ENCODE data around the gene DUSP21. TPM values are rescaled to one million over a fixed set of nuclear protein-coding genes. Genes with fewer than 3 reads are reported as not detected.
"Not testable (repeated sequence)": the region's sequence is repeated elsewhere in the genome, so short reads cannot be mapped to it uniquely, and the experiment has no call there.

DUSP21 gene
- polyA plus RNA-seq, 4 donors: 0.22 to 2.2 (median 2.2) TPM; not detected in 1

DNA sequence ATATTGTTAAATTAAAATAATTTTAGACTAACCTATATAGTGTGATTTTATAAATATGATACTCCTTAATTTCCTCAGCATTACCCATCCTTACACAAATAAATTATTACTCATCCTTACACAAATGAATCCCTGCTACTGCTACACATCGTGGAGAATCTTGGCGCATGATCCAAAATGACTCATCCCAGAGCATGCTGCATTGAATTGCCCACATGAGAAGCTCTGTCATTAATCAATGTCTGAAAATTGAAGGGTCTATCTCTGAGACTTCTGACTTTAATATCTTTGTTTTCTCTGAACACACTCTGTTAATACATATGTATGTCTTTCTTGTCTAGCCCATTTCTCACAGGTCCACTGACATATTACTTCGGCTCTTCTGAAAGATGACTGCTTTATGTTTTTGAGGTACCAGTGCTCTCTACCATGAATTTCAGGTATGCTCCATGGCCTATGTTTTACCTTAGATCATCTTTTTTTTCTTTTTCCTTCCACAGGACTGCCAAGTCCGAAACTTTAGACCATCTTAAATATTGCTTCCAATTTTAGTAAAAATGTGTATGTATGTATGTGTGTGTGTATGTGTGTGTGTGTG, 15.7 kb upstream of the DUSP21 start:
- FAIRE-seq (no peak), DNase-seq (peak in 1 of 2 donors; percentile 21)
- H3K4me3 ChIP-seq (ENCODE audit: low read depth in 1 of 3, low read length in 3 of 3): no peak overlapping the region
- no peaks in the 10 kb centered on the region for H3K27me3 ChIP-seq (ENCODE audit: control insufficient read depth in 3 of 3, insufficient read depth in 3 of 3, low read length in 3 of 3)
- H3K4me1 ChIP-seq (ENCODE audit: control insufficient read depth in 3 of 3, insufficient read depth in 2 of 3, low read depth in 1 of 3, low read length in 2 of 3): peaks cover 0 to 6% (median 3%) of the 10 kb centered on the region in 3 donors
- peaks cover 0 to under 1% of the 10 kb centered on the region in 2 donors for H3K9me3 ChIP-seq (ENCODE audit: control insufficient read depth in 2 of 2, insufficient read depth in 1 of 2, low read depth in 1 of 2, low read length in 1 of 2)
- 63 to 71% (median 65%) methylated on average over 4 of the region's 4 CpGs for WGBS, 3 donors
- no peaks in the 10 kb centered on the region for H3K36me3 ChIP-seq (ENCODE audit: control insufficient read depth in 3 of 3, insufficient read depth in 2 of 3, low read depth in 1 of 3, low read length in 3 of 3)
- no peak overlapping the region for H3K27ac ChIP-seq (ENCODE audit: low read depth in 1 of 3, low read length in 2 of 3)

DNA sequence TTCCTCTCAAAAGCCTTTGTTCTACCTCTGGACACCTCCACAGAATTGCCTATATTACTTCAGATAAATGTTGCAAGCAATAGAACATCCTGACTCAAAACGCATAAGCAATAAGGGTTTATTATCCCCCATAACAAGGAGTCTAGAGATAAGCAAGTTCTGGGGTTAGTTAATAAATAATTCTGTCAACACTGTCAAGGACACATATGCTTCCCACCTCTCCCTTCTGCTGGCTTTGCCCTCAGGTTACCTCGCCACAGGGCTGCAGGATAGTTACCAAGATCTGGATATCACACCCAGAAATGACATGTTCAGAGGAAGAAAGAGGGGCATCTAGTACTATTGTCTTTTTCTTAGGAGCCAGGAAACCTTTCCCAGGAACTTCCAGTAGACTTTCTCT, 14.0 kb upstream of the DUSP21 start:
- DNase-seq (peak; percentile 67 to 77), FAIRE-seq (peak; percentile 72)
- 9 to 41% (median 25%) methylated on average over 2 of the region's 2 CpGs for WGBS, 3 donors

DNA sequence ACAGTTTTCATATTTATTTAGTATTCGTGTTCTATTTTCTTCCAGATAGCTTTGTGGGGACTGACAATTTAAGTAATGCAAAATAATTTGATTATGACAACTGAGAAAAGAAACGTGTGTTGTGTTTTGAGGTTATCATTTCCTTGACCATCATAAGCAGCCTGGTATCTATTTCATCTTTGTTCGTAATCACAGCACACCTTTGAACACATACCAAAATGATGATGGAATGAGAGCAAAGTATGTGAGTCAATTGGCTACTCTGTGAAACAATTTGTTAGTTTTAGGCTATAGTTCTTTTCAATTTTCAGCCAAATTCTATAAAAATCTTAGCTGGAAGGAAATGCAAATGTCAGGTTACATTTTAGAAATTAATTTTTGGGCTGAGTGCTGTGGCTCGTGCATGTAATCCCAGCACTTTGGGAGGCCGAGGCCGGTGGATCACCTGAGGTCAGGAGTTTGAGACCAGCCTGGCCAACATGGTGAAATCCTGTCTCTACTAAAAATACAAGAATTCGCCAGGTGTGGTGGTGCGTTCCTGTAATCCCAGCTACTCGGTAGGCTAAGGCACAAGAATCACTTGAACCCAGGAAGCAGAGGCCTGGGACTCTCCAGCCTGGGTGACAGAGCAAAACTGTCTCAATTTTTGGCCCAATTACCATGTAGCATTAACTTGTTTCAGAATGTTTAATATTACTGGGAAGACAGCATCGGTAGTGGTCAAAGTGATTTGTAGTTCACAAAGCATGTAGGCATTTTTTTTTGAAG, 1.1 kb upstream of the DUSP21 start:
- Histone ChIP-seq H3K36me3 (ENCODE audit: control insufficient read depth in 3 of 3, insufficient read depth in 2 of 3, low read depth in 1 of 3, low read length in 3 of 3) (no peaks in the 10 kb centered on the region), H3K4me3 (ENCODE audit: low read depth in 1 of 3, low read length in 3 of 3) (no peak overlapping the region), H3K4me1 (ENCODE audit: control insufficient read depth in 3 of 3, insufficient read depth in 2 of 3, low read depth in 1 of 3, low read length in 2 of 3) (no peaks in the 10 kb centered on the region), H3K9me3 (ENCODE audit: control insufficient read depth in 2 of 2, insufficient read depth in 1 of 2, low read depth in 1 of 2, low read length in 1 of 2) (peaks cover 0 to 2% of the 10 kb centered on the region in 2 donors), H3K27me3 (ENCODE audit: control insufficient read depth in 3 of 3, insufficient read depth in 3 of 3, low read length in 3 of 3) (no peaks in the 10 kb centered on the region), H3K27ac (ENCODE audit: low read depth in 1 of 3, low read length in 2 of 3) (no peak overlapping the region)
- FAIRE-seq (no peak), DNase-seq (peak in 1 of 2 donors; percentile 31)
- WGBS, 3 donors: 73 to 83% (median 74%) methylated on average over 10 of the region's 10 CpGs

More for the DNA sequence above, 14.0 kb upstream of the DUSP21 start:
- no peaks in the 10 kb centered on the region for H3K27me3 ChIP-seq (ENCODE audit: control insufficient read depth in 3 of 3, insufficient read depth in 3 of 3, low read length in 3 of 3)
- H3K4me1 ChIP-seq (ENCODE audit: control insufficient read depth in 3 of 3, insufficient read depth in 2 of 3, low read depth in 1 of 3, low read length in 2 of 3): peaks cover 0 to 6% (median 3%) of the 10 kb centered on the region in 3 donors
- no peaks in the 10 kb centered on the region for H3K36me3 ChIP-seq (ENCODE audit: control insufficient read depth in 3 of 3, insufficient read depth in 2 of 3, low read depth in 1 of 3, low read length in 3 of 3)
- H3K4me3 ChIP-seq (ENCODE audit: low read depth in 1 of 3, low read length in 3 of 3): no peak overlapping the region
- H3K27ac ChIP-seq (ENCODE audit: low read depth in 1 of 3, low read length in 2 of 3): no peak overlapping the region
- no peaks in the 10 kb centered on the region for H3K9me3 ChIP-seq (ENCODE audit: control insufficient read depth in 2 of 2, insufficient read depth in 1 of 2, low read depth in 1 of 2, low read length in 1 of 2)

DNA sequence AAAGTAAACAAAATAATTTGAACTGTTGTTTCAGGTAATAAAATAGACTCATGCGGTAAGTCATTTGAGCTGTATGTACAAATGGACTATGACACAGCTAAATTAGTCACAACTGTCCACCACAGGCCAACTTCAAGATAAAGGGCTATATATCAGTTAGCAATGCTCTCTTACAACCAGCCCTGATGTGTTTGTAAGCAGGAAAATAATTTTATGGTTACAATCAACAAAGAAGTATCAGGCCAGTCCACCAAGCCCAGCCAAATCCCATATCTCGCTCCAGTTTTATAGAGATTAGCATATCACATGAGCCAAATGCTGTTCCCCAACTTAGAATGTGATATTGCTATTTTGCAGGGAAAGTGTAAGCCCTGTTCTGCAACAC, 511 bp upstream of the DUSP21 start:
- Histone ChIP-seq H3K36me3 (ENCODE audit: control insufficient read depth in 3 of 3, insufficient read depth in 2 of 3, low read depth in 1 of 3, low read length in 3 of 3) (no peaks in the 10 kb centered on the region), H3K27me3 (ENCODE audit: control insufficient read depth in 3 of 3, insufficient read depth in 3 of 3, low read length in 3 of 3) (no peaks in the 10 kb centered on the region), H3K9me3 (ENCODE audit: control insufficient read depth in 2 of 2, insufficient read depth in 1 of 2, low read depth in 1 of 2, low read length in 1 of 2) (peaks cover 0 to 2% of the 10 kb centered on the region in 2 donors), H3K4me1 (ENCODE audit: control insufficient read depth in 3 of 3, insufficient read depth in 2 of 3, low read depth in 1 of 3, low read length in 2 of 3) (no peaks in the 10 kb centered on the region), H3K27ac (ENCODE audit: low read depth in 1 of 3, low read length in 2 of 3) (no peak overlapping the region), H3K4me3 (ENCODE audit: low read depth in 1 of 3, low read length in 3 of 3) (no peak overlapping the region)
- 26 to 65% (median 32%) methylated on average over 2 of the region's 2 CpGs for WGBS, 3 donors
- no peak for FAIRE-seq
- peak; percentile 31 to 77 for DNase-seq

DNA sequence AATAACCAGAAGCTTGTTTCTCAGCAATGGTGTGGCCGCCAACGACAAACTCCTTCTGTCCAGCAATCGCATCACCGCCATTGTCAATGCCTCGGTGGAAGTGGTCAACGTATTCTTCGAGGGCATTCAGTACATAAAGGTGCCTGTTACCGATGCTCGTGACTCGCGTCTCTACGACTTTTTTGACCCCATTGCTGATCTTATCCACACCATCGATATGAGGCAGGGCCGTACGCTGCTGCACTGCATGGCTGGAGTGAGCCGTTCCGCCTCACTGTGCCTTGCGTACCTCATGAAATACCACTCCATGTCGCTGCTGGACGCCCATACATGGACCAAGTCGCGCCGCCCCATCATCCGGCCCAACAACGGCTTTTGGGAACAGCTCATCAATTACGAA, 383 bp downstream of the DUSP21 start:
- no peaks in the 10 kb centered on the region for H3K4me1 ChIP-seq (ENCODE audit: control insufficient read depth in 3 of 3, insufficient read depth in 2 of 3, low read depth in 1 of 3, low read length in 2 of 3)
- no peaks in the 10 kb centered on the region for H3K27me3 ChIP-seq (ENCODE audit: control insufficient read depth in 3 of 3, insufficient read depth in 3 of 3, low read length in 3 of 3)
- peaks cover 0 to 2% of the 10 kb centered on the region in 2 donors for H3K9me3 ChIP-seq (ENCODE audit: control insufficient read depth in 2 of 2, insufficient read depth in 1 of 2, low read depth in 1 of 2, low read length in 1 of 2)
- no peak overlapping the region for H3K4me3 ChIP-seq (ENCODE audit: low read depth in 1 of 3, low read length in 3 of 3)
- WGBS, 3 donors: 97 to 98% (median 97%) methylated on average over 23 to 26 of the region's 26 CpGs
- FAIRE-seq (no peak), DNase-seq (no peak)
- H3K36me3 ChIP-seq (ENCODE audit: control insufficient read depth in 3 of 3, insufficient read depth in 2 of 3, low read depth in 1 of 3, low read length in 3 of 3): no peaks in the 10 kb centered on the region
- no peak overlapping the region for H3K27ac ChIP-seq (ENCODE audit: low read depth in 1 of 3, low read length in 2 of 3)

DNA sequence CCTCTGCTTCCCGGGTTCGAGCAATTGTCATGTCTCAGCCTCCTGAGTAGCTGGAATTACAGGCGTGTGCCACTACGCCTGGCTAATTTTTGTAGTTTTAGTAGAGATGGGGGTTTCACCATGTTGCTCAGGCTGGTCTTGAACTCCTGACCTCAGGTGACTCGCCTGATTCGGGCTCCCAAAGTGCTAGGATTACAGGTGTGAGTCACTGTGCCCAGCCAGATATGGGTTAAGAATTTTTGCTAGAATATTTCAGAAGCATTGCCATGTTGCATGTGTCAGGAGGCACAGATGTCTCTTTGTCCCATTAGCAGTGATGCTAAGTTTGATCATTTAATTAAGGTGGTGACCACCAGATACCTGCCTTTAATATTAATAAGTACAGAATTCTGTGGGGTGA, 7.1 kb downstream of the DUSP21 start:
- 76 to 89% (median 77%) methylated on average over 6 of the region's 6 CpGs for WGBS, 3 donors
- not testable (repeated sequence) for H3K27ac ChIP-seq (ENCODE audit: low read depth in 1 of 3, low read length in 2 of 3); H3K36me3 ChIP-seq (ENCODE audit: control insufficient read depth in 3 of 3, insufficient read depth in 2 of 3, low read depth in 1 of 3, low read length in 3 of 3); DNase-seq; H3K4me3 ChIP-seq (ENCODE audit: low read depth in 1 of 3, low read length in 3 of 3); H3K4me1 ChIP-seq (ENCODE audit: control insufficient read depth in 3 of 3, insufficient read depth in 2 of 3, low read depth in 1 of 3, low read length in 2 of 3); H3K27me3 ChIP-seq (ENCODE audit: control insufficient read depth in 3 of 3, insufficient read depth in 3 of 3, low read length in 3 of 3); H3K9me3 ChIP-seq (ENCODE audit: control insufficient read depth in 2 of 2, insufficient read depth in 1 of 2, low read depth in 1 of 2, low read length in 1 of 2); FAIRE-seq

DNA sequence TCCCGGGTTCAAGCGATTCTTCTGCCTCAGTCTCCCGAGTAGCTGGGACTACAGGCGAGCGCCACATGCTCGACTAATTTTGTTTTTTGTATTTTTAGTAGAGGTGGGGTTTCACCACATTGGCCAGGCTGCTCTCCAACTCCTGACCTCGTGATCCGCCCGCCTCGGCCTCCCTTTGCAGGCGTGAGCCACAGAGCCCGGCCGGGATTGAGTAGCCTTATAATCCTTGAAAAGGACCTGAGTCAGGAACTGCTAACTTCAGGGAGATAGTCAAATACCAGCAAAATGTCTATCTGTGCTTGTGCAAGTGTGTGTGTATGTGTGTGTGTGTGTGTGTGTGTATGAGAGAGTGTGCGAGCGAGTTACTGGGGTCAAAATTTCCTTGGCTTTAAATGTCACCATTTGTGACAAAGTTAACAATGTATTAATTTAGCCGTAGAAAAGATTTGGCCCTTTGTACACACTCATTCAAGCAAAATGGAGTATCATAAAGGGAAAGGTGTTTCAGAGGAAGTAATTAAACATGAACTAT, 27.4 kb downstream of the DUSP21 start:
- no peaks in the 10 kb centered on the region for H3K27me3 ChIP-seq (ENCODE audit: control insufficient read depth in 3 of 3, insufficient read depth in 3 of 3, low read length in 3 of 3)
- WGBS, 3 donors: 22 to 67% (median 50%) methylated on average over 14 to 16 of the region's 16 CpGs
- H3K4me3 ChIP-seq (ENCODE audit: low read depth in 1 of 3, low read length in 3 of 3): peak overlapping the region in 2 of 3 donors; percentile 27 to 69
- no peaks in the 10 kb centered on the region for H3K36me3 ChIP-seq (ENCODE audit: control insufficient read depth in 3 of 3, insufficient read depth in 2 of 3, low read depth in 1 of 3, low read length in 3 of 3)
- peak overlapping the region in 2 of 3 donors; percentile 16 to 95 for H3K27ac ChIP-seq (ENCODE audit: low read depth in 1 of 3, low read length in 2 of 3)
- no peaks in the 10 kb centered on the region for H3K4me1 ChIP-seq (ENCODE audit: control insufficient read depth in 3 of 3, insufficient read depth in 2 of 3, low read depth in 1 of 3, low read length in 2 of 3)
- no peak for FAIRE-seq
- no peaks in the 10 kb centered on the region for H3K9me3 ChIP-seq (ENCODE audit: control insufficient read depth in 2 of 2, insufficient read depth in 1 of 2, low read depth in 1 of 2, low read length in 1 of 2)
- peak; percentile 11 to 44 for DNase-seq

DNA sequence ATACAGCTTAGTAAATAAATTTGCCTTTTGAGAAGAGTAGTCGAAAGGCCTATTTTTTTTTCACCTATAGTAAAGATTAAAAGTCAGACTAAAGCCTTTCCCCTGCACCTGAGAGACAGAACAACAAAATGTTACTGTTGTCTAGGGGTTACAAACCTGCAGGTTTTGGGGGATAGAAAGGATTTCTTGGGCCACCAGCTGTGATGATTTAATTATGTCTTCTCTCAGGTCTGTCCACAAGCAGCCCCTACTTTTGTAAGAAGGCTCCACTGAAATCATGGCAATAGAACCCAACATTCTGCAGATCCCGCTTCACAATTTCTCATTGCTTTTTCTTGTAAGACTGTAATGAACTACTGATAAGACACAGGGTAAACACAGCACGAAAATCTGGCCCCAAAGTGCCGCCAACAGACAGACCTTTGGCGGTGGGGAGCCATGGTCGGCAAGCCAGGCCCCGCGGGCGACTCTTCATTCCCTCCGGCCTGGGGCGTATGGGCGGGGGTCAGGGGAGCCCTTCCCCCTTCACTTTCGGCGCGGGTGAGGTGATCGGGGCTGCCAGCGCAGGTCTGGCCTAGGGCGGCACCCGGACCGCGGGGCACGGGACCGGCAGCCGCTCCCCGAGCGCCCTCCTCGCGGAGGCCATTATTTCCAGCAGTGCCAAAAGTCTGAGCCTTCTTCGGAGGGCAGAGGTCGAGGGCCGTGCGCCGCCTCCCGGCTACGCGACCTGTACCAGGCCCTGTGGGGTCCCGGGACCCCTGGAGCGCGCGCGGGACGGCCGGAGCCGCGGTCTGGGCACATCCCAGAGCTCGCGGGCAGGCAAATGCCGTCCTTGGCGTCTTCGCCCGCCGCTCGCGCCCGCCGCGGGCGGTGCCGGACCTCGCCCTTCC, 28.4 kb downstream of the DUSP21 start:
- DNase-seq: peak; percentile 49 to 77
- WGBS, 3 donors: 0 to 1% (median 1%) methylated on average over 32 to 60 of the region's 60 CpGs

More for the DNA sequence above, 28.4 kb downstream of the DUSP21 start:
- FAIRE-seq: no peak
- H3K9me3 ChIP-seq (ENCODE audit: control insufficient read depth in 2 of 2, insufficient read depth in 1 of 2, low read depth in 1 of 2, low read length in 1 of 2): no peaks in the 10 kb centered on the region
- no peaks in the 10 kb centered on the region for H3K36me3 ChIP-seq (ENCODE audit: control insufficient read depth in 3 of 3, insufficient read depth in 2 of 3, low read depth in 1 of 3, low read length in 3 of 3)
- H3K4me3 ChIP-seq (ENCODE audit: low read depth in 1 of 3, low read length in 3 of 3): peak overlapping the region; percentile 69 to 89 (median 70)
- H3K27ac ChIP-seq (ENCODE audit: low read depth in 1 of 3, low read length in 2 of 3): peak overlapping the region; percentile 95 to 98 (median 98)
- H3K27me3 ChIP-seq (ENCODE audit: control insufficient read depth in 3 of 3, insufficient read depth in 3 of 3, low read length in 3 of 3): no peaks in the 10 kb centered on the region
- H3K4me1 ChIP-seq (ENCODE audit: control insufficient read depth in 3 of 3, insufficient read depth in 2 of 3, low read depth in 1 of 3, low read length in 2 of 3): no peaks in the 10 kb centered on the region

All from small intestine (tissue), 7 donors.